Myocyte (in vitro differentiated cells): ENCODE data around the gene C16orf78. TPM values are rescaled to one million over a fixed set of nuclear protein-coding genes. Genes with fewer than 3 reads are reported as not detected.

ENCODE experiments used
- DNase-seq: peaks from one replicate; pipeline ENCODE4 v3.0.0-alpha.2; 2012; ENCODE audit warnings: low read depth
- polyA plus RNA-seq: library from polyadenylated mRNA; unstranded; fragments of >200 nt; gene quantifications from one replicate; pipeline ENCODE4 v1.2.1, GENCODE V29; 2012; ENCODE audit warnings: missing spikeins
- total RNA-seq: library from RNA; depleted of rRNA; stranded (reverse); fragments of >200 nt; gene quantifications from 2 replicates; pipeline ENCODE4 v1.2.3, GENCODE V29; 2014

Gene C16orf78
- total RNA-seq = not detected in 2 replicates
- polyA plus RNA-seq = not detected

- no peak for DNase-seq
Measured at GRCh38 chr16:49373504-49373903, at the start of gene C16orf78. C16orf78 (plus strand) TSS chr16:49373804; CDS start chr16:49373940, 136 bp downstream.

- no peak for DNase-seq
Measured at GRCh38 chr16:49324703-49325102, 48.9 kb upstream of the C16orf78 start.

- DNase-seq = no peak
Measured at GRCh38 chr16:49327466-49327865, 46.1 kb upstream of the C16orf78 start.

GRCh38 chr16:49328325-49328724, 45.3 kb upstream of the C16orf78 start:
- DNase-seq = no peak

GRCh38 chr16:49330562-49331201, 42.9 kb upstream of the C16orf78 start:
- DNase-seq = no peak

GRCh38 chr16:49332589-49333258, 40.9 kb upstream of the C16orf78 start:
- no peak for DNase-seq

GRCh38 chr16:49333259-49333597, 40.4 kb upstream of the C16orf78 start:
- DNase-seq = no peak

- no peak for DNase-seq
Measured at GRCh38 chr16:49335828-49336227, 37.8 kb upstream of the C16orf78 start.

- no peak for DNase-seq
Measured at GRCh38 chr16:49336581-49336980, 37.0 kb upstream of the C16orf78 start.

- no peak for DNase-seq
Measured at GRCh38 chr16:49337814-49338350, 35.7 kb upstream of the C16orf78 start.

GRCh38 chr16:49338611-49339265, 34.9 kb upstream of the C16orf78 start:
- no peak for DNase-seq

- no peak for DNase-seq
Measured at GRCh38 chr16:49340466-49340865, 33.1 kb upstream of the C16orf78 start.

GRCh38 chr16:49341706-49342105, 31.9 kb upstream of the C16orf78 start:
- DNase-seq = no peak

- DNase-seq = no peak
Measured at GRCh38 chr16:49342336-49343265, 31.0 kb upstream of the C16orf78 start.

GRCh38 chr16:49343291-49343690, 30.3 kb upstream of the C16orf78 start:
- no peak for DNase-seq

GRCh38 chr16:49344401-49344800, 29.2 kb upstream of the C16orf78 start:
- DNase-seq = no peak

GRCh38 chr16:49345829-49346228, 27.8 kb upstream of the C16orf78 start:
- no peak for DNase-seq

- DNase-seq = no peak
Measured at GRCh38 chr16:49346459-49346858, 27.1 kb upstream of the C16orf78 start.

- DNase-seq = no peak
Measured at GRCh38 chr16:49347476-49347875, 26.1 kb upstream of the C16orf78 start.

- DNase-seq = no peak
Measured at GRCh38 chr16:49348408-49349176, 25.0 kb upstream of the C16orf78 start.
